Ascending aorta (tissue), 2 donors: ENCODE measurements around the gene RXRA. TPM values are rescaled to one million over a fixed set of nuclear protein-coding genes. Genes with fewer than 3 reads are reported as not detected.

ENCODE experiments used
- DNase-seq, 2 donors: peaks; one replicate each; pipeline ENCODE4 v3.0.0-alpha.2; 2019; ENCODE audit warnings: low spot score in 2 of 2
- H3K27ac ChIP-seq, 2 donors: fragments of 200-600 bp; sonication (generic); one replicate each; pipeline ENCODE4 v1.5.1; 2016 to 2017; ENCODE audit warnings: mild to moderate bottlenecking in 1 of 2
- H3K27me3 ChIP-seq: fragments of 200-600 bp; sonication (generic); one replicate; pipeline ENCODE4 v1.5.1; 2017
- H3K36me3 ChIP-seq, 2 donors: fragments of 200-600 bp; sonication (generic); one replicate each; pipeline ENCODE4 v1.5.1; 2016
- H3K4me1 ChIP-seq, 2 donors: fragments of 200-600 bp; sonication (generic); one replicate each; pipeline ENCODE4 v1.5.1; 2016 to 2017; ENCODE audit warnings: mild to moderate bottlenecking in 1 of 2
- H3K4me3 ChIP-seq, 2 donors: fragments of 200-600 bp; sonication (generic); one replicate each; pipeline ENCODE4 v1.5.1; 2016 to 2017; ENCODE audit warnings: mild to moderate bottlenecking in 1 of 2
- H3K9me3 ChIP-seq, 2 donors: fragments of 200-600 bp; sonication (generic); one replicate each; pipeline ENCODE4 v1.5.1; 2016
- CTCF ChIP-seq, 3 experiments: fragments of 200-600 bp in 2 of 3; fragments of 450-650 bp in 1 of 3; sonication (generic) in 2 of 3; IDR thresholded peaks; one replicate each; pipeline ENCODE4 v1.5.1; 2016 to 2019; ENCODE audit warnings: antibody characterized with exemption in 3 of 3, mild to moderate bottlenecking in 1 of 3, moderate library complexity in 1 of 3
- intact Hi-C: fragments of 100-400 bp; cut with DNase I; formaldehyde crosslinking; loops from one replicate; pipeline ENCODE4 v1.15.1; 2023
- total RNA-seq: library from RNA; depleted of rRNA; stranded (reverse); fragments of >200 nt; gene quantifications from one replicate; pipeline ENCODE4 v1.1.0, GENCODE V29; 2016

Gene RXRA
- total RNA-seq, 1 donor from 2014 or later, result 64.1 TPM

- H3K4me3 ChIP-seq, result peak overlapping the region; percentile 4 to 12
These were observed 70.6 kb downstream of the RXRA start for GRCh38 chr9:134396825-134397224.

GRCh38 chr9:134398756-134399155, 72.5 kb downstream of the RXRA start:
- Histone ChIP-seq H3K27ac (no peak overlapping the region), H3K27me3 (no peaks in the 10 kb centered on the region), H3K4me1 (peaks cover 24 to 54% of the 10 kb centered on the region in 2 donors), H3K36me3 (peaks cover 0 to 8% of the 10 kb centered on the region in 2 donors), H3K9me3 (no peaks in the 10 kb centered on the region), H3K4me3 (no peak overlapping the region)
- no peak for TF ChIP-seq CTCF (IDR thresholded peaks at IDR 0.05)
- intact Hi-C loops, result no loop called here
- DNase-seq, result no peak

More at GRCh38 chr9:134396825-134397224, 70.6 kb downstream of the RXRA start:
- H3K36me3 ChIP-seq, result peaks cover 0 to 3% of the 10 kb centered on the region in 2 donors
- TF ChIP-seq CTCF (IDR thresholded peaks at IDR 0.05), result peak in 1 of 3 experiments; percentile 15
- DNase-seq, result no peak
- no peaks in the 10 kb centered on the region for H3K9me3 ChIP-seq
- H3K27me3 ChIP-seq, result no peaks in the 10 kb centered on the region
- peak overlapping the region; percentile 44 to 63 for H3K27ac ChIP-seq
- intact Hi-C loops, result no loop called here
- H3K4me1 ChIP-seq, result peaks cover 13 to 38% of the 10 kb centered on the region in 2 donors

GRCh38 chr9:134399435-134400056, 73.3 kb downstream of the RXRA start:
- H3K4me1 ChIP-seq, result peaks cover 31 to 57% of the 10 kb centered on the region in 2 donors

GRCh38 chr9:134400283-134400682, 74.0 kb downstream of the RXRA start:
- no peak for DNase-seq
- TF ChIP-seq CTCF (IDR thresholded peaks at IDR 0.05), result no peak
- Histone ChIP-seq H3K9me3 (no peaks in the 10 kb centered on the region), H3K4me3 (no peak overlapping the region), H3K4me1 (peaks cover 39 to 57% of the 10 kb centered on the region in 2 donors), H3K27me3 (no peaks in the 10 kb centered on the region), H3K27ac (no peak overlapping the region), H3K36me3 (peaks cover 0 to 8% of the 10 kb centered on the region in 2 donors)
- intact Hi-C loops, result no loop called here

More at GRCh38 chr9:134399435-134400056, 73.3 kb downstream of the RXRA start:
- H3K9me3 ChIP-seq, result no peaks in the 10 kb centered on the region
- no peaks in the 10 kb centered on the region for H3K27me3 ChIP-seq
- no peak for DNase-seq
- no peak overlapping the region for H3K4me3 ChIP-seq
- peak in 2 of 3 experiments; percentile 31 to 33 for TF ChIP-seq CTCF (IDR thresholded peaks at IDR 0.05)
- H3K27ac ChIP-seq, result peak overlapping the region in 1 of 2 donors; percentile 11
- intact Hi-C loops, result no loop called here
- H3K36me3 ChIP-seq, result peaks cover 0 to 8% of the 10 kb centered on the region in 2 donors

- Histone ChIP-seq H3K27me3 (no peaks in the 10 kb centered on the region), H3K36me3 (peaks cover 0 to 8% of the 10 kb centered on the region in 2 donors), H3K4me1 (peaks cover 42 to 57% of the 10 kb centered on the region in 2 donors), H3K27ac (peak overlapping the region in 1 of 2 donors; percentile 74), H3K4me3 (no peak overlapping the region), H3K9me3 (no peaks in the 10 kb centered on the region)
- TF ChIP-seq CTCF (IDR thresholded peaks at IDR 0.05), result no peak
- intact Hi-C loops, result no loop called here
- DNase-seq, result no peak
These were observed 75.1 kb downstream of the RXRA start for GRCh38 chr9:134401391-134401790.
